Activated CD4-positive, alpha-beta T cell treated with anti-CD3 and anti-CD28 coated beads, Interleukin-2, amount 50 U/mL, for 1 hour (primary cell): Measurements from ENCODE around the gene HPN.
"Not testable (repeated sequence)": the region's sequence is repeated elsewhere in the genome, so short reads cannot be mapped to it uniquely, and the experiment has no call there.

Source experiments
- DNase-seq: peaks from one replicate; pipeline ENCODE4 v3.0.0-alpha.2; 2020

HPN gene

DNA sequence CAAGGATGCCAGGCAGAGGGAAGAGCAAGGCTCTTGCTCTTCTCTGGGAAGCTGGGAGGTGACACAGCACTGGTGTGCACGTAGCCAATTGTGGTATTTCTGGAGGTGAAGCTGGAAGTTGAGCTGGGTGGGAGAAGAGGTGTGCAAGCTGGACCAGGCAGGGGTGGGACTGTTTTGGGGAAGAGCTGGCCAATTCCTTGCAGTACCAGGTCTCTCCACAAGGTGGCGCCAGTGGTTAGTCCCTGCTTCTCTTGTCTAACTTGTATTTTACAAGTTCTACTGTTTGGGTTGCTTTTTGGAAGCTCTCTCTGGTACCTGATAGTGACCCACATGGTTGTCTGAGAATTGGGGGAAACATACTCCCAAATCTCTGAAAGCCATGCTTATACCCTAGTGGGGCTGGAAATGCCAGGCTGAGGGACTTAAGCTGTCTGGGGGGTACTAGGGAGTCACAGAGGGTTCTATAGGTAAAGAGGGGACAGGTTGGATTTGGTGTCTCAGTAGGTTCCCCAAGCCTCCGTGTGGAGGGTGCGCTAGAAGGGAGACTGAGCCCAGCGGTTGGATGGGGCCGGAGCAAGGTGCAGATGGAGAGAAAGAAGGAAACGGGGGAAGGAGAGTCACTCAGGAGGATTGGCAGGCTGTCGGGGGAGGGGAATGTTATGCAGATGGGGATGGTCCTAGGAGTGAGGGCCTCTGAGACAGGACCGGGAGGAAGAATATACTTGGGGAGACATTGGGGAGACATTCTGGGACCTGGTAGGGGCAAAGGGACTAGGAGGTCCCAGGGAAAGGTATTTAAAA is 3.0 kb downstream of the HPN start:
- peak; percentile 66 for DNase-seq

DNA sequence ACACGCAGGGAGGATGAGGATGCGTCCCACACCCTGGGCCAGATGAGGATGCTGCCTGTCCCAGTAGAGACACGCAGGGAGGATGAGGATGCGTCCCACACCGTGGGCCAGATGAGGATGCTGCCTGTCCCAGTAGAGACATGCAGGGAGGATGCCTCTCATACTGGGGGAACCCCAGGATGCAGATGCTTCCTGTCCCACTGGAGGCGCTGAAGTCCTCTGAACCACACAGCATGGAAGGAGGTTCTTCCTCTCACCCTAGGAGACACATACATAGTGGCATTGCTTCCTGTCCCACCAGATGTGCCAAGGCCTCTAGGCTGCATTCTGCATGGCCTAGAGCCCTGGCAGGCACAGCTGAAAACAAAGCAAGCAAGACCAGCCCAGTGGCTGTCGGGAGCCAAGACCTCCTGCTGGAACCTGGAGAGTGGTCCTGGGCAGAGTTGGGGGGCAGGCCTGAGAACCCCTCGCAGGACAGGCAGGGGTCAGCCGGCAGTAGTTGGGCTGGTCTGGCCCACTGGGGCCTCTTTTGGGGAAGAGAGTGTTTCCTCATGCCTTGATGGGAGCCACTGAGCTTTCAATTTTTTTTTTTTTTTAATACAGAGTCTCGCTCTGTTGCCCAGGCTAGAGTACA is 4.3 kb downstream of the HPN start:
- DNase-seq, result peak; percentile 25

DNA sequence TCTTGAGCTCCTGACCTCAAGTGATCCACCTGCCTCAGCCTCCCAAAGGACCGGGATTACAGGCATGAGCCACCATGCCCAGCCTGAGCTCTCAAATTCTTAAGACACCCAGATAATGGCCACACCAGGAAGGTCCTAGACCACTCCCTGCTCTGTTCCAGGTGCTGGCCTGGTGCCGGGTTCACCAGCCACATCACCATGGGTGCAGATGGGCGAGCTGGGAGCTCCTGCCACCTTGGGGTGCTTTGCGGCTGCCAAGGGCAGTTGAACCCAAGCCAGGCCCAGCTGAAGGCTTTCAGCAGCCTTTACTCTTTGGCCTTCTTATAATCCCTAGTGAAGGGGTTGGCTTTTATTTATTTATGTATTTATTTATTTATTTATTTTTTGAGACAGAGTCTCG is 4.9 kb downstream of the HPN start:
- DNase-seq, result no peak

DNA sequence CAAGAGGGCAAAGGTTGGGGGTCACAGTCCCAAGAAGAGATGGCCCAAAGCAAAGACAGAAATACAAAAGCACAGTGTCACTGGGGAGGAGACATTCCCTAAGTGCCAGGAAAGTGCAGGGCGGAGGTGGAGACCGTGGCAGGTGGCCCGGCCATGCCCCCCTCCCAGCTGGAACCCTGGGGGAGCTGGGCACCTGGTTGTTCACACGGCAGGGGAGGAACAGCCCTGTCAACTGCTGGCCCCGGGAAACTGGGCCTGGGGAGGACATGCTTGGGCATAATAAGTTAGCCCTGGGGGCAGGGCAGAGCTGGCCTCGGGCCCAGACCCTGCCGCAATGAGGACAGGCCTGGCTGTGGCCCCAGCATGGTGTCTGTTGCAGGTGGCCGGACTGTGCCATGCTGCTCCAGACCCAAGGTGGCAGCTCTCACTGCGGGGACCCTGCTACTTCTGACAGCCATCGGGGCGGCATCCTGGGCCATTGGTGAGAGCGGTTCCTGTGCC is 7.4 kb downstream of the HPN start:
- no peak for DNase-seq

DNA sequence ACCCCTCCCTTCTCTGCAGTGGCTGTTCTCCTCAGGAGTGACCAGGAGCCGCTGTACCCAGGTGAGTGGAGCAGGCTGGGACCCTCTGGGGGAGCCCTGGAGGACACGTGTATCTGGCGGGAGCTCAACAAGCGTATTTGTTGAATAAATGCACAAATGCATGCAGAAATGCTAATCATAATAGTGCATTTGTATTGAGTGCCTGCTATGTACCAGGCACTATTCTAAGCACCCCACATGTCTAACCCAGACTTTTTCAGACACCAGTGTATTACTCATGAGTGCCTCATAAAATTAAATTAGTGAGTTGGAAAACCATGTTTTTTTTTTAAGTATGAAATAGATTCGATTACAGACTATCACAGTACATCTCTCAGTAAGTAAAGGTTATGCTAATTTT is 7.9 kb downstream of the HPN start:
- DNase-seq, result no peak

DNA sequence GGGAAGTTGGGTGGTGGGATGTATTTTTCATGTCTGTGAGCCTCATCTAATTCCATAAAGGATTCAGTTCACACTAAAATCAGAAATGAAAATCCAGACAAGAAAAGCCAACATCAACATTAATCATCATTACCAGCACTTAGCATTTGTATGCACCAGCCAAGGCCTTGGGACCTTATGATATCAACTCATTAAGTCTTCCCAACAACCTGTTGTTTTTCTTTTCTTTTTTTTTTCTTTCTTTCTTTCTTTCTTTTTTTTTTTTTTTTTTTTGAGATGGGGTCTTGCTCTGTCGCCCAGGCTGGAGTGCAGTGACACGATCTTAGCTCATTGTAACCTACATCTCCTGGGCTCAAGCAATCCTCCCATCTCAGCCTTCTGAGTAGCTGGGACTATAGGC is 9.1 kb downstream of the HPN start:
- not testable (repeated sequence) for DNase-seq

DNA sequence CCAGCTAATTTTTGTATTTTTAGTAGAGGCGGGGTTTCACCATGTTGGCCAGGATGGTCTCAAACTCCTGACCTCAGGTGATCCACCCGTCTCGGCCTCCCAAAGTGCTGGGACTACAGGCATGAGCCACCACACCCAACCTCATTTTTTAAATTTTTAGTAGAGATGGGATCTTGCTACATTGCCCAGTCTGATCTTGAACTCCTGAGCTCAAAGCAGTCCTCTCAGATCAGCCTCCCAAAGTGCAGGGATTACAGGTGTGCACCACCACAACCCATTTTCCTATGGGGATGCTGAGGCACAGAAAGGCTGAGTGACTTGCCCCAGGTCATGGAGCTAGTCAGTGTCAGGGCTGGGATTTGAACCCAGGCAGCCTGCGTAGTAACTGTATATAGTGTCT is 9.7 kb downstream of the HPN start:
- not testable (repeated sequence) for DNase-seq

DNA sequence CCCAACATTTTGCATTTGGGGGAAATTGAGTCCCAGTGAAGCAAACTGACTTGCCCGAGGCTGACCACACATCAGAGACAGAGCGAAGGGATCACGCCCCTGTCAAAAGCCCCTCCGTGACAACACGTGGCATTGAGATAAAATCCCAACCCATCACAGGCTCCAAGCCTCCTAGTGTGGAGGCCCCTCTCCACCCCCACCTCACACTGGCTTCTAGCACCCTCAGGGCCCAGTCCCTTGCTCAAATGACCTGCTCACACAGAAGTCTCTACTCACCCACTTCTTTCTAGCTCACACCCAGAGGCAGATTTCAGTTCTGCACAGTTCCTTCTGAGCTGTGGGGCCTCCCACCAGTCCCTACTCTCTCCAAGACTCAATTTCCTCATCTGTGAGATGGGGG is 10.3 kb downstream of the HPN start:
- DNase-seq, result no peak

DNA sequence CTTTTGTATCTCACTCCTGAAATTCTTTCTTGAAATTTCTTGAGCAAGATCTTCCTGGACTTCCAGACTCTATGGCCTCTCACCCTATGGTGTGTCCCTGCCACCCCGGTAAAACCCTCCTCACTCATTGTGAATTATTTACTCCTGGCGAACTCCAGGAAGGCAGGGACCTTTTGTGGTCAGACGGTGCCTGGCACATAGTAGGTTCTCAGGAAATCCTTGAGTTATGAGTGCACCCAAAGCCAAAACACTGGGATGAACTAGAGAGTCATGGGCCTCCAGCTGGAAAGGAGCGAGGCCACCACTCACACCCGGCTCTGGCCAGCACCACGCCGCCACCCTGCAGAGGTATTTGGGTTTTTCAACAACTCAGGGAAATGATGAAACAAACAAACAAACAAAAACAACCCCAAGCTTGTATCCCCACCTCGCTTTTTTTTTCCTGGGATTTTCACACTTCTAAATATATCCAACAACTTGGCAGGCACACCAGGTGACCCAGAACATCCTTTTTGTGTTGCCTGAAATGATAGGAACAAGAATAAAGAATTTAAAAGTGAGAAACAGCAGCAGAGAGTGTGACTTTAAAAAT is 11.2 kb downstream of the HPN start:
- no peak for DNase-seq

DNA sequence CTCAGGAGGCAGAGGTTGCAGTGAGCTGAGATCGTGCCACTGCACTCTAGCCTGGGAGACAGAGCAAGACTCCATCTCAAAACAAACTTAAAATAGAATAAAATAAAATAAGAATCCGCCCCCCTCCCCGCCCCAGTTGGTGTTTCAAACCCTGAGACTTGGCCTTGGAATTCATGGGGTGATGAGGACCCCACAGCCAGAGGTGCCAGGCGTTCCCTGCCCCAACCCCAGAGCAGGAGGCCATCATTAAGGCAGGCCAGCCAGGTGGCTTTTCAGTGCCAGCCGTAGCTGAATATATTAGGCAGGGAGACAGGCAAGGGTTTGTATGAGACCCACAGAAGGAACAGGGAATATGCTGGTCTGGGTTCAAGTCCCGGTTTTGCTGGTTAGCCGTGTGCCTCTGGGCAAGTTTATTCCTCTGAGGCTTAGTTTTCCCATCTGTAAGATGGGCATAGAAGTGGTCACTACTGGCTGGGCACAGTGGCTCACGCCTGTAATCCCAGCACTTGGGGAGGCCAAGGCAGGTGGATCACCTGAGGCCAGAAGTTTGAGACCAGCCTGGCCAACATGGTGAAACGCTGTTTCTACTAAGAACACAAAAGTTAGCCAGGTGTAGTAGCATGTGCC is 12.3 kb downstream of the HPN start:
- DNase-seq, result no peak

DNA sequence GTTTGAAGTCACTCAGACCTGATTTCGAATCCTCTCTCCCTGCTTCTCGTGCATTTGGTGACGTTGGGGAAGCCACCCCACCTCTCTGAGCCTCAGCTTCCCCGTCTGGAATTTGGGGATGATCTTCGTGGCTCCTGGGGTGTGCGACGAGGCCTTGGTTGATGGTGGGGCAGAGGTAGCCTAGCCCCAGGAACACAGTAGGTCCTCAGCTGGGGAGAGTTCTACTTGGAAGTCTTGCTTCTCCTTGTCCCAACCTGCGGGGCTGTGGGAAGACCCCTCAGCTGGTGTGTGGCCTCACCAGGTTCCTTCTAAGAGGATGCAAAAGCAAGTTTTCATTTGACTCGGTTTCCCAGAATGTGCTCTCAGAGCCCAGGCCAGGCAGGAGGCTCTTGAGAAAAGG is 13.1 kb downstream of the HPN start:
- no peak for DNase-seq

DNA sequence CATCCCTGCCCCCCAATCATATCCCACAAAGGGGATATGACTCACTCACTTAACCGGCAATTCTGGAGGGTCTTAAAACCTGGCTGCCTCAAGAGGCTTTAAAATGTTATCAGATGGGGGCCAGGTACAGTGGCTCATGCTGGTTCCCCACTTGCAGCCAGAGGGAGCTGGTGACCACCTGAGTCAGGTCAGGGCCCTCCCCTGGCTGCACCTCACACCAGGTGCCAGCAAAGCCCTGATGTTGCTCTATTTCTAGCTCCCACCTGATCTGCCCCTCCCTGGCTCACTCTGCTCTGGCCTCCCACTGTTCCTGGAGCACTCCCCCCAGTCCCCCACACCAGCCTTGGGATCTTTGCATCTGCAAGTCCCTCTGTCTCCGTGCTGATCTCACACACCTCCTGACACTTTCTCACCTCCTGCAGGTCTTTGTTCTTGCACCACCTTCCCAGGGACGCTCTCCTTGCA is 14.2 kb downstream of the HPN start:
- DNase-seq, result no peak

DNA sequence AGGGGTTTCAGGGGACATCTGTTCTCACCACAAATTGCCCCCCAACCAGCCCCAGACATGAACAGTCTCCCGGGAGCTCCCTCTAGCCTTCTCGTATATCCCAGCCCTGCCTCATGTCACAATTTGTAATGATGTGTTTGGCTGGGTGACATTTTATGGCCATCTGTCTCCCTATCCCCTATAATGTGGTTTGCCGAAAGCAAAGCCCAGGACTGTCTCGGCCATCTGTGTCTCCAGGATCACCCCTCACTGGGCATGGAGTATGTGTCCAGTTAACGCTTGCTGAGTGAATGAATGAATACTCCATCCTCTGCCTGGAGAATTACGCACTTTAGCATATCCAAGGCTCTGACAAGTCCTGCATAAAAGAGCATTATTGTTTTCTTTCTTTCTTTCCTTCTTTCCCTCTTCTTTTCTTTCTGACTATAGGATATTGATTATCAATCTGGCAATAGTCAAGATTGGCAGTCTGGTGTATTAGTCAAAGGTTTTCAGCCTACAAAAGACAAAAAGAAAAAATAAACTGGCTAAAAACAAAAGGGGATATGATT is 15.1 kb downstream of the HPN start:
- DNase-seq, result no peak

DNA sequence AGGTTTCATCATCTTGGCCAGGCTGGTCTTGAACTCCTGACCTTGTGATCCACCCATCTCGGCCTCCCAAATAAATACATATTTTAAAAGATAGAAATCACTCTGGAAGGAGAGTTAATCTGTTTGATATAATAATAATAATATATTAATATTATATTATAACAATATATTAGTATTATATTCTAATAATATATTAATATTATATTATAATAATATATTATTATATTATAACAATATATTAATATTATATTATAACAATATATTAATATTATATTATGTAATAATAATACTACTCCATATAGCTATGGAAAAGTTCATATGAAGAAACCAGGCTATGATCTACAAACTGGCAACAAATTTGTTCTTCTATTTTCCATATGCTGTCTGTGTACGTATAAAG is 16.8 kb downstream of the HPN start:
- DNase-seq, result no peak

DNA sequence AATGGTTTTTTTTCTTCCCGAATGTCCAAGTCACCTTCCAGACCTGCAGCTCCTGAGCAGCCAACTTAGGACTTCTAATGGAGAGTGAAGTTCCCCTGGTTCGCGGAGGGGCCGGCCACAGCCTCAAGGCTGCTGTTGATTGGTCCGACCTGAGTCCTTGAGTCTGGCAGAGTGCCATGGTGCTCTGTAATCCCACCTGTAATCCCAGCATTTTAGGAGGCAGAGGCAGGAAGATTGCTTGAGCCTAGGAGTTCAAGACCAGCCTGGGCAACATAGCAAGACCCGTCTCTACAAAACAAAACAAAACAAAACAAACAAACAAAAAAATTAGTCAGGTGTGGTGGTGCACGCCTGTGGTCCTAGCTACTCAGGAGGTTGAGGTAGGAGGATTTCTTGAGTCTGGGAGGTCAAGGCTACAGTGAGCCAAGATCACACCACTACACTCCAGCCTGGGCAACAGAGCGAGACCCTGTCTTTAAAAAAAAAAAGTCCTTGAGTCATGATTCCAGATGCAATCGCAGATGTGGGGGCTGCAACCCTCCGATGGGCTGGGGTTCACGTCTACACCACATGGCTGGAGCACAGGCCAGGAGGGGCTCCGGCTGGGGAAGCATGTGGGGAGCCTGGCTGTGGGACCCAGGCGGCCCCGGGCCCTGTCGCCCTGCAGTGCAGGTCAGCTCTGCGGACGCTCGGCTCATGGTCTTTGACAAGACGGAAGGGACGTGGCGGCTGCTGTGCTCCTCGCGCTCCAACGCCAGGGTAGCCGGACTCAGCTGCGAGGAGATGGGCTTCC is 17.7 kb downstream of the HPN start:
- no peak for DNase-seq

DNA sequence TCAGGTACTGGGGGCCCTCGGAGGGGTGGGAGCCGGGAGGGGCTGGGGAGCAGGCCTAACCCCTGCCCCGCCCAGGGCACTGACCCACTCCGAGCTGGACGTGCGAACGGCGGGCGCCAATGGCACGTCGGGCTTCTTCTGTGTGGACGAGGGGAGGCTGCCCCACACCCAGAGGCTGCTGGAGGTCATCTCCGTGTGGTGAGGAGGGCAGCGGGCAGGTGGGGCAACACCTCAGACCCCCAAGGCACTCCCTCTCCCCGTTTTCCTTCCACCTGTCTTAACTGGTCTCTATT is 18.2 kb downstream of the HPN start:
- no peak for DNase-seq

DNA sequence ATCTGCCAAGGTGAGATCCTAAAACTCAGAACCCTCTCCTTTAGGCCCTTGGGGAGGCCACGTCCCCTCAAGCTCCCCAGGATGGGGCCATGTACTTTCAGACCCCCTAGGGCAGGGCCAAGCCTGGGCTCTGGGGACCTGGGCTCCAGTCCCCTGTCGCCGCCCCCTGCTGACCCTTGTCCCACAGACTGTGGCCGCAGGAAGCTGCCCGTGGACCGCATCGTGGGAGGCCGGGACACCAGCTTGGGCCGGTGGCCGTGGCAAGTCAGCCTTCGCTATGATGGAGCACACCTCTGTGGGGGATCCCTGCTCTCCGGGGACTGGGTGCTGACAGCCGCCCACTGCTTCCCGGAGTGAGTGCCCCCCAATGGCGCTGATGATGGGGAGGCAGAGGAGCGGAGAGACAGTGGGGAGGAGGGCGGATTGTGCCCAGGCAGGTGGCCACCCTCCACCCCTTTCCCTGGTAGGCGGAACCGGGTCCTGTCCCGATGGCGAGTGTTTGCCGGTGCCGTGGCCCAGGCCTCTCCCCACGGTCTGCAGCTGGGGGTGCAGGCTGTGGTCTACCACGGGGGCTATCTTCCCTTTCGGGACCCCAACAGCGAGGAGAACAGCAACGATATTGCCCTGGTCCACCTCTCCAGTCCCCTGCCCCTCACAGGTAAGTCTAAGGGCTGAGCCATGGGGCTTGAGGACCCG is 18.8 kb downstream of the HPN start:
- no peak for DNase-seq

DNA sequence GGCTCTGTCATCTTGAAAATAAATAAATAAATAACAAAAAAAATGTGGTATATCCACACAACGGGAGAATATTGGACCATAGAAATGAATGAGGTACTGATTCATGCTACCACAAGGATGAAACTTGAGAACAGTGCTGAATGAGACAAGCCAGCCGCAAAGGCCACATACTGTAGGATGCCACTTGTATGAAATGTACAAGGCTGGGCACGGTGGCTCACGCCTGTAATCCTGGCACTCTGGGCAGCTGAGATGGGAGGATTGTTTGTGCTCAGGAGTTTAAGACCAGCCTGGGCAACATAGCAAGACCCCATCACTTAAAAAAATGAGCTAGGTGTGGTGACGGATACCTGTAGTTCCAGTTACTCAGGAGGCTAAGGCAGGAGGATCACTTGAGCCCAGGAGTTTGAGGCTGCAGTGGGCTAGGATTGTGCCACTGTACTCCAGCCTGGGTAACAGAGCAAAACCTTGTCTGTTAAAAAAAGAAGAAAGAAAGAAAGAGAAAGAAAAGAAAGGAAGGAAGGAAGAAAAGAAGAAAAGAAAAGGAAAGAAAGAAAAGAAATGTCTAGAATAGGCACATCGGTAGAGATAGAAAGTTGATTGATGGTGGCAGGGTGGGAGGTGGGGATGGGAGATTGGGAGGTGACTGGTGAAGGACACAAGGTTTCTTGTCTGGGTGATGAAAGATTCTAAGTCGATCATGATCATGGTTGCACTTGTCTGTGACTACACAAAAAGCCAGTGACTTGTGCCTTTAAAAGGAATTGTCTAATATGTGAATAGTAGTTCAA is 20.3 kb downstream of the HPN start:
- no peak for DNase-seq

DNA sequence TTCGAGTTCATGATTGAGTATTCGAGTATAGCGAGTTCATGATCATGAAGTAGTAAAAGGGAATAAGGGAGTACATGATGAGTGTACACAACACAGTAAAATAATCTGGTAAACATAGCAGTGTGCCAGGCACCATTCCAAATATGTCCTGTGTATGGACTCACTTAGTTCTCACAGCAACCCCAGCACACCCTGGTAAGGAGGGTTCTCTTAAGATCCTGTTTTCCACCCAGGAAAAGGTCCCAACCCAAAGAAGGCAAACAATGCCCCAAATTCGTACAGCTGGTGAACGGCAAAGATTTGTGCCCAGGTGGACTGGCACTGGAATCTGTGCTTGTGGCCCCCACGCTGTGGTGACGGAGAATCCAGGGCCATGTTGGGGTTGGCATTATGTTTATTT is 21.4 kb downstream of the HPN start:
- no peak for DNase-seq

DNA sequence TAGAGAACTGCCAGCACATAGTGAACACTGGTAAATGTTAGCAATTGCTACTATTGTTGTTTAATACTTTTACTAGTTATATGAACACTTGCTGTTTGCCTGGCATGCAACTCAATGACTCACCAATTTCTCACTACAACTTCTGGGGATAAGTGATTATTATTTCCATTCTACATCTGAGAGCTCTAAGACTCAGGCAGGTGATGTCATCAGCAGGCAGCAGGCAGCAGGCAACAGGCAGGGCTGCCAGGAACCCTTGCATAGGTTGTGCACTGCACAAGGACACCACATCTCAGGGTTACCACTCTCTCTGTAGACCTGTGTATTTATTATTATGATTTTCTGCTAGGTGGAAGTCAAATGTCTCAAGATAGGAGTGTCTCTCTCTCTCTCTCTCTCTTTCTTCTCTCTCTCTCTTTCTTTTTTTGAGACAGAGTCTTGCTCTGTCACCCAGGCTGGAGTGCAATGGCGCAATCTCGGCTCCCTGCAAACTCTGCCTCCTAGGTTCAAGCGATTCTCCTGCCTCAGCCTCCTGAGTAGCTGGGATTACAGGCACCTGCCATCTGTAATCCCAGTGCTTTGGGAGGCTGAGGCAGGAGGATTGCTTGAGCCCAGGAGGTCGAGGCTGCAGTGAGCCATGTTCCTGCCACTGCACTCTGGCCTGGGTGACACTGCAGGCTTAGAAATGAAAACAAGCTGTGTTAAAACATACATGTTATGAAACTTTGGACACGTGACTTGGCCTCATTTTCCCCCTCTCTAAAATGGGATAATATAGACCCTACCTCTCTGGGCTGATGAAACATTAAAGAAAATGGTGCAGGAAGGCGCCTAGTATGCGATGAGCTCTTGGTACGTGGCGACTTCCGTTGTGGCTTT is 22.7 kb downstream of the HPN start:
- no peak for DNase-seq
